ENCODE data around the gene AUTS2. TPM values are rescaled to one million over a fixed set of nuclear protein-coding genes. Genes with fewer than 3 reads are reported as not detected.

The AUTS2 gene
- total RNA-seq, 1 donor from 2014 or later, result 80.6 TPM

GRCh38 chr7:70574314-70574834 is 976.1 kb downstream of the AUTS2 start:
- H3K27me3 Mint-ChIP-seq (ENCODE audit: unreplicated experiment), result no peaks in the 10 kb centered on the region
- no peak overlapping the region for H3K27ac Mint-ChIP-seq (ENCODE audit: unreplicated experiment)
- peaks cover 16% of the 10 kb centered on the region for H3K36me3 Mint-ChIP-seq (ENCODE audit: unreplicated experiment)
- no peak overlapping the region for H3K4me3 Mint-ChIP-seq (ENCODE audit: unreplicated experiment)
- TF ChIP-seq, protein P1, sequence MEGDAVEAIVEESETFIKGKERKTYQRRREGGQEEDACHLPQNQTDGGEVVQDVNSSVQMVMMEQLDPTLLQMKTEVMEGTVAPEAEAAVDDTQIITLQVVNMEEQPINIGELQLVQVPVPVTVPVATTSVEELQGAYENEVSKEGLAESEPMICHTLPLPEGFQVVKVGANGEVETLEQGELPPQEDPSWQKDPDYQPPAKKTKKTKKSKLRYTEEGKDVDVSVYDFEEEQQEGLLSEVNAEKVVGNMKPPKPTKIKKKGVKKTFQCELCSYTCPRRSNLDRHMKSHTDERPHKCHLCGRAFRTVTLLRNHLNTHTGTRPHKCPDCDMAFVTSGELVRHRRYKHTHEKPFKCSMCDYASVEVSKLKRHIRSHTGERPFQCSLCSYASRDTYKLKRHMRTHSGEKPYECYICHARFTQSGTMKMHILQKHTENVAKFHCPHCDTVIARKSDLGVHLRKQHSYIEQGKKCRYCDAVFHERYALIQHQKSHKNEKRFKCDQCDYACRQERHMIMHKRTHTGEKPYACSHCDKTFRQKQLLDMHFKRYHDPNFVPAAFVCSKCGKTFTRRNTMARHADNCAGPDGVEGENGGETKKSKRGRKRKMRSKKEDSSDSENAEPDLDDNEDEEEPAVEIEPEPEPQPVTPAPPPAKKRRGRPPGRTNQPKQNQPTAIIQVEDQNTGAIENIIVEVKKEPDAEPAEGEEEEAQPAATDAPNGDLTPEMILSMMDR (IDR thresholded peaks at IDR 0.05), result no peak
- H3K9me3 Mint-ChIP-seq (ENCODE audit: unreplicated experiment), result no peaks in the 10 kb centered on the region
- DNase-seq (ENCODE audit: extremely low spot score, unreplicated experiment), result no peak
- H3K4me1 Mint-ChIP-seq (ENCODE audit: unreplicated experiment), result peaks cover 17% of the 10 kb centered on the region

DNA sequence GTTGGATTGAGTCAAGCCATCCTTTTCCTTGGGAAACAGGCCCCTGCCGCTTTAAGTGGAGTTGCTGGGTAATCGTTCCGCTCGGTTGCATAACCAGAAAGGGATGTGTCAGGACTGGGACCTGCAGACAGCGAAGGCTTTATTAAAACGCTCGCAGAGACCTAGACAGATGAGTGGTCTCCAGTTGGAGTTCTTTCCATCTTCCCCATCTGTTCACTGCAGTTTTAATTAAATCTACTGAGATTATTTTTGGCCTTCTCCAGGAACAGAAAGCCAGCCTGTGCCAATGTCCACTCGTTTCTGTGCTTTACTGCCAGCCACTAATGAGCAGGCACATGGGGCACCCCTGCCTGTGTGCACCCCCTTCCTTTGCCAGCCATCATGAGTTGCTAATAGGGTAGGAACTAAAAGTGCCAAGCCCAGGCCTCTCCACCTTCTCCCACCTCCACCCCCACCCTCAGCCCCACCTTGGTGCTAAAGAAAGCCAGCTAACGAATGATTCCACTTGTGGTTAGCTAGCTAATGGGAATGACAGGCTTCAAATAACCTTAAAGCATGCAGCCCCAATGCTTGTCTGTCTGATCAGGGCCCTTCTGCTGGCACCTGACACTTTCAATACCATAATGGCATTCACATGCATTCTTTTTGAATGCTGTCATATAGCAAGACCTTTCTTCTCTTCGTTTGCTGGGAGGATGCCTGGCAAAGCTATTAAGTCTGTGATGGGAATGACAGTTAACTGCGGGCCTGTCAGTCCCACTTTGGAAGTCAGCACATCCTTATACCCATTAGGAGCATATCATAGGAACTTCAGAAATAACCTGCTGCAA is 976.9 kb downstream of the AUTS2 start:
- Mint-ChIP-seq H3K4me1 (ENCODE audit: unreplicated experiment) (peaks cover 18% of the 10 kb centered on the region), H3K27ac (ENCODE audit: unreplicated experiment) (no peak overlapping the region), H3K4me3 (ENCODE audit: unreplicated experiment) (no peak overlapping the region), H3K36me3 (ENCODE audit: unreplicated experiment) (peaks cover 12% of the 10 kb centered on the region), H3K27me3 (ENCODE audit: unreplicated experiment) (no peaks in the 10 kb centered on the region), H3K9me3 (ENCODE audit: unreplicated experiment) (no peaks in the 10 kb centered on the region)
- no peak for DNase-seq (ENCODE audit: extremely low spot score, unreplicated experiment)
- TF ChIP-seq, protein P1 (IDR thresholded peaks at IDR 0.05), result no peak

- Mint-ChIP-seq H3K4me3 (ENCODE audit: unreplicated experiment) (no peak overlapping the region), H3K27me3 (ENCODE audit: unreplicated experiment) (no peaks in the 10 kb centered on the region), H3K4me1 (ENCODE audit: unreplicated experiment) (peaks cover 17% of the 10 kb centered on the region), H3K27ac (ENCODE audit: unreplicated experiment) (no peak overlapping the region), H3K36me3 (ENCODE audit: unreplicated experiment) (peaks cover 5% of the 10 kb centered on the region), H3K9me3 (ENCODE audit: unreplicated experiment) (no peaks in the 10 kb centered on the region)
- DNase-seq (ENCODE audit: extremely low spot score, unreplicated experiment), result no peak
- TF ChIP-seq, protein P1 (IDR thresholded peaks at IDR 0.05), result no peak
Measured at GRCh38 chr7:70577078-70577477, 978.8 kb downstream of the AUTS2 start.

GRCh38 chr7:70578131-70578530 is 979.9 kb downstream of the AUTS2 start:
- H3K9me3 Mint-ChIP-seq (ENCODE audit: unreplicated experiment), result no peaks in the 10 kb centered on the region
- H3K36me3 Mint-ChIP-seq (ENCODE audit: unreplicated experiment), result peaks cover 5% of the 10 kb centered on the region
- H3K27me3 Mint-ChIP-seq (ENCODE audit: unreplicated experiment), result no peaks in the 10 kb centered on the region
- H3K27ac Mint-ChIP-seq (ENCODE audit: unreplicated experiment), result no peak overlapping the region
- DNase-seq (ENCODE audit: extremely low spot score, unreplicated experiment), result no peak
- TF ChIP-seq, protein P1 (IDR thresholded peaks at IDR 0.05), result no peak
- H3K4me1 Mint-ChIP-seq (ENCODE audit: unreplicated experiment), result peaks cover 28% of the 10 kb centered on the region
- H3K4me3 Mint-ChIP-seq (ENCODE audit: unreplicated experiment), result no peak overlapping the region

DNA sequence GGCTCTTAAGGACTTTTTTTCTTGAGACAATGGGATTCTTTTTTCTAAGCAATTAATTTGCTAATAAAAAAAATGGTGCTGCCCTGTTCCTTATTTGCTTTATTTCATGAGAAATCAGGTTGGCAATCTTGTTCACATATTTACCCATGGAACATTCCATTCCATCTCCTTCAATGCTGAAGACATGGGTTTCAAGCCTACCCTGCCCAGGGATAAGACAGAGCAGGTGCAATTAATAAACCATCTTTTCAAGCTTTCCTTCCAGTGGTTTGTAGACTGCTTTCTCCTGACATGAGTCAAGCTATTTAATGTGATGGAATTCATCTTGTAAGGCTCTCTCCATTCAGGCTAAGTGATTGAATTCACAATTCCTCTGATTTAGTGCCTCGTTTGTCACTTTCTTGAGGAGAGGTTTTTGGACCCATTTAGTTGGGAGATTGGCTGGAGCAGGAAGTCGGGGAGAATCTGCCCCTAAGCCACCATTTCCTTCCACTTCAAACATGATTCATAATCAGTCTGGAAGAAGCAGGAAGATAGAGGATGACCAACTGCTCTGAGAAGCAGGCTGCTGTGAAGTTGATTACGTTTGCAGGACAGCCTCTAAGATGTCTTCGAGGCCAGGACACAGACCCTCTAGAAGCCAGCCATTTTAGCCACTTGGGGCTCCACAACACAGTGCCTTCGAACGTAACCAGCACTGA is 981.3 kb downstream of the AUTS2 start:
- Mint-ChIP-seq H3K36me3 (ENCODE audit: unreplicated experiment) (peaks cover 5% of the 10 kb centered on the region), H3K4me1 (ENCODE audit: unreplicated experiment) (peaks cover 40% of the 10 kb centered on the region)

More for the DNA sequence above, 981.3 kb downstream of the AUTS2 start:
- no peaks in the 10 kb centered on the region for H3K9me3 Mint-ChIP-seq (ENCODE audit: unreplicated experiment)
- H3K4me3 Mint-ChIP-seq (ENCODE audit: unreplicated experiment), result no peak overlapping the region
- H3K27me3 Mint-ChIP-seq (ENCODE audit: unreplicated experiment), result no peaks in the 10 kb centered on the region
- TF ChIP-seq, protein P1 (IDR thresholded peaks at IDR 0.05), result no peak
- no peak for DNase-seq (ENCODE audit: extremely low spot score, unreplicated experiment)
- H3K27ac Mint-ChIP-seq (ENCODE audit: unreplicated experiment), result no peak overlapping the region
